Mammary epithelial cell (primary cell): Measurements from ENCODE around the gene TRIM15.

Experiments used
- EZH2 ChIP-seq: IDR thresholded peaks from 2 replicates; pipeline ENCODE4 v1.6.1; 2012; ENCODE audit warnings: low read length, inconsistent platforms, borderline replicate concordance
- TF ChIP-seq, protein P1 (sequence below), 2 donors: IDR thresholded peaks in 1 of 2; conservative IDR thresholded peaks in 1 of 2; 2 replicates each; pipeline ENCODE4 v1.5.1; 2011 to 2012; ENCODE audit warnings: inconsistent platforms in 2 of 2, low read length in 2 of 2, mild to moderate bottlenecking in 2 of 2, control low read depth in 1 of 2, low read depth in 1 of 2; ENCODE audit not compliant: insufficient read depth in 1 of 2; ENCODE audit errors: extremely low read depth in 1 of 2

DNA sequence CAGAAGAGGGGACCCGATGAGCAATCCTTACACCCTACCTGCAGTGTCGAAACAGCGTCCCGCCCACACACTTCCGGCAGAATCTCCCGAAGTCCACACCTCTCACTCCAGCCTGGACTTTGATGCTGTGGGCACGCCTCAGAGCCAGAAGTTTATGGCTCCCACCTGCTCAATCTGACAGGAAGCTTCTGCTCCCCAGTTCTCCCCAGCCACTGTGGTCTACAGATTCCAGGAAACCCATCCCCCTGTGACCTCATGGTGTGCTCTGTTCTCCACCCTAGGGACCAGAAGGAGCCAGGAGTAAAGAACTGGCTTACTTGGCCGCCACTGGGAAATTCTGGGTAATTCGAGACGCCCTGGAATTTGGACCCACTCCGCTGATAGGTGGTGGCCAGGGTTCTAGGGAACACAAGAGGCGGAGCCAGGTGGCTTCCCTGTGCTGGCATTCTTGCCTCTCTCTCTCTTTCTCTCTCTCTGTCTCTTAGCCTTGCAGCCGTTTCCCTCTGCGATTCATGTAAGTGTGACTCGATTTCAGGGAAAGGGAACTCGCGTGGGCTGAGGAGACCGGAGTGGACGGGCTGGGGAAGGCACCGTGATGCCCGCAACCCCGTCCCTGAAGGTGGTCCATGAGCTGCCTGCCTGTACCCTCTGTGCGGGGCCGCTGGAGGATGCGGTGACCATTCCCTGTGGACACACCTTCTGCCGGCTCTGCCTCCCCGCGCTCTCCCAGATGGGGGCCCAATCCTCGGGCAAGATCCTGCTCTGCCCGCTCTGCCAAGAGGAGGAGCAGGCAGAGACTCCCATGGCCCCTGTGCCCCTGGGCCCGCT lies at the start of gene TRIM15:
- TF ChIP-seq, protein P1, sequence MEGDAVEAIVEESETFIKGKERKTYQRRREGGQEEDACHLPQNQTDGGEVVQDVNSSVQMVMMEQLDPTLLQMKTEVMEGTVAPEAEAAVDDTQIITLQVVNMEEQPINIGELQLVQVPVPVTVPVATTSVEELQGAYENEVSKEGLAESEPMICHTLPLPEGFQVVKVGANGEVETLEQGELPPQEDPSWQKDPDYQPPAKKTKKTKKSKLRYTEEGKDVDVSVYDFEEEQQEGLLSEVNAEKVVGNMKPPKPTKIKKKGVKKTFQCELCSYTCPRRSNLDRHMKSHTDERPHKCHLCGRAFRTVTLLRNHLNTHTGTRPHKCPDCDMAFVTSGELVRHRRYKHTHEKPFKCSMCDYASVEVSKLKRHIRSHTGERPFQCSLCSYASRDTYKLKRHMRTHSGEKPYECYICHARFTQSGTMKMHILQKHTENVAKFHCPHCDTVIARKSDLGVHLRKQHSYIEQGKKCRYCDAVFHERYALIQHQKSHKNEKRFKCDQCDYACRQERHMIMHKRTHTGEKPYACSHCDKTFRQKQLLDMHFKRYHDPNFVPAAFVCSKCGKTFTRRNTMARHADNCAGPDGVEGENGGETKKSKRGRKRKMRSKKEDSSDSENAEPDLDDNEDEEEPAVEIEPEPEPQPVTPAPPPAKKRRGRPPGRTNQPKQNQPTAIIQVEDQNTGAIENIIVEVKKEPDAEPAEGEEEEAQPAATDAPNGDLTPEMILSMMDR (conservative IDR thresholded peaks at IDR 0.05 in 1 of 2, IDR thresholded peaks at IDR 0.05 in 1 of 2; ENCODE audit: extremely low read depth in 1 of 2, insufficient read depth in 1 of 2, low read depth in 1 of 2, low read length in 2 of 2), result no peak
- no peak for TF ChIP-seq EZH2
